ENCODE results near the gene ZNF133. TPM values are rescaled to one million over a fixed set of nuclear protein-coding genes. Genes with fewer than 3 reads are reported as not detected.

The ZNF133 gene
- total RNA-seq, 1 donor from 2014 or later = 0.85 TPM

DNA sequence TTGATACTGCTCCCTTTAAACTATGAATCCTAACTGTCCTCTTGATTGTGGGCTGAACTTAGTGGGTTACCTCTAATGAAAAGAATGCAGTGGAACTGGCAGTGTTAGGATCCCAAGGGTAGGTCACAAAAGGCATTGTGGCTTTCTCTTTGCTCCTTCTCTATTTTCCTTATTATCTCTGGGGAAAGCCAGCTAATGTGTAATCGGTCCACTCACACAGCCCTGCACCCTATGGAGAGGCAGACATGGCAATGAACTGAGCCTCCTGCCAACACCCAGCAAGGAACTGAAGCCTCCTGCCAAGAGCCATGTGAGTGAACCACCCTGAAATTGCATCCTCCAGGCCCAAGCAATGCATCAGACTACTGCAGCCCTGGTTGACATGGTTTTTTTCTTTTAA is 24.6 kb upstream of the ZNF133 start:
- no peaks in the 10 kb centered on the region for H3K27me3 ChIP-seq
- no peak overlapping the region for H3K27ac ChIP-seq
- TF ChIP-seq, protein P1, sequence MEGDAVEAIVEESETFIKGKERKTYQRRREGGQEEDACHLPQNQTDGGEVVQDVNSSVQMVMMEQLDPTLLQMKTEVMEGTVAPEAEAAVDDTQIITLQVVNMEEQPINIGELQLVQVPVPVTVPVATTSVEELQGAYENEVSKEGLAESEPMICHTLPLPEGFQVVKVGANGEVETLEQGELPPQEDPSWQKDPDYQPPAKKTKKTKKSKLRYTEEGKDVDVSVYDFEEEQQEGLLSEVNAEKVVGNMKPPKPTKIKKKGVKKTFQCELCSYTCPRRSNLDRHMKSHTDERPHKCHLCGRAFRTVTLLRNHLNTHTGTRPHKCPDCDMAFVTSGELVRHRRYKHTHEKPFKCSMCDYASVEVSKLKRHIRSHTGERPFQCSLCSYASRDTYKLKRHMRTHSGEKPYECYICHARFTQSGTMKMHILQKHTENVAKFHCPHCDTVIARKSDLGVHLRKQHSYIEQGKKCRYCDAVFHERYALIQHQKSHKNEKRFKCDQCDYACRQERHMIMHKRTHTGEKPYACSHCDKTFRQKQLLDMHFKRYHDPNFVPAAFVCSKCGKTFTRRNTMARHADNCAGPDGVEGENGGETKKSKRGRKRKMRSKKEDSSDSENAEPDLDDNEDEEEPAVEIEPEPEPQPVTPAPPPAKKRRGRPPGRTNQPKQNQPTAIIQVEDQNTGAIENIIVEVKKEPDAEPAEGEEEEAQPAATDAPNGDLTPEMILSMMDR (IDR thresholded peaks at IDR 0.05) = no peak
- H3K9me3 ChIP-seq = no peaks in the 10 kb centered on the region
- intact Hi-C loops (cut with DNase I) = no loop called here
- no peak for DNase-seq (ENCODE audit: low spot score in 2 of 2)
- no peak overlapping the region for H3K4me3 ChIP-seq
- H3K36me3 ChIP-seq = no peaks in the 10 kb centered on the region
- H3K4me1 ChIP-seq = no peaks in the 10 kb centered on the region

DNA sequence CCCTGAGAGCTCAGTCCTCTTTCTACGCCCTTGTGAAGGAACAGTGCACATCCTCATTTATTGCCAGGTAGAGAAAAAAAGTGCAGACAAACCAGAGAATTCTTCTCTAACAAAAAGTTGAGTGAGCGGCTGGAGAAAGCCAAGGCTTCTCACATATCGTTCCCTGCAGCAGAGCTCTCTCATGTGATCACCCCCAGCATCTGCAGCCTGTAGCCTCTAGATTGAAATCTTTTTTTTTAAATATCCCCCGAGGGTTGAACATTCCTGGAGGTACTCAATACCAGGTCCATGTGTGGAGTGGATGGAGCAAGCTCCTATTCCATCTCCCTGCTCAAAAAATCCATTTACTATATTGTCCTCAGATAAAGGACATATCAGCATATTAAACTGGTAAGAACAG is 22.9 kb upstream of the ZNF133 start:
- no peaks in the 10 kb centered on the region for H3K4me1 ChIP-seq

GRCh38 chr20:18266282-18266681 is 22.0 kb upstream of the ZNF133 start:
- no peaks in the 10 kb centered on the region for H3K4me1 ChIP-seq
- intact Hi-C loops (cut with DNase I) = no loop called here
- no peaks in the 10 kb centered on the region for H3K27me3 ChIP-seq
- H3K4me3 ChIP-seq = no peak overlapping the region
- H3K27ac ChIP-seq = no peak overlapping the region
- no peaks in the 10 kb centered on the region for H3K36me3 ChIP-seq
- H3K9me3 ChIP-seq = no peaks in the 10 kb centered on the region
- no peak for DNase-seq (ENCODE audit: low spot score in 2 of 2)
- TF ChIP-seq, protein P1 (IDR thresholded peaks at IDR 0.05) = no peak

More for the DNA sequence above, 22.9 kb upstream of the ZNF133 start:
- intact Hi-C loops (cut with DNase I) = no loop called here
- TF ChIP-seq, protein P1 (IDR thresholded peaks at IDR 0.05) = no peak
- Histone ChIP-seq H3K27ac (no peak overlapping the region), H3K27me3 (no peaks in the 10 kb centered on the region), H3K9me3 (no peaks in the 10 kb centered on the region), H3K4me3 (no peak overlapping the region), H3K36me3 (no peaks in the 10 kb centered on the region)
- no peak for DNase-seq (ENCODE audit: low spot score in 2 of 2)

DNA sequence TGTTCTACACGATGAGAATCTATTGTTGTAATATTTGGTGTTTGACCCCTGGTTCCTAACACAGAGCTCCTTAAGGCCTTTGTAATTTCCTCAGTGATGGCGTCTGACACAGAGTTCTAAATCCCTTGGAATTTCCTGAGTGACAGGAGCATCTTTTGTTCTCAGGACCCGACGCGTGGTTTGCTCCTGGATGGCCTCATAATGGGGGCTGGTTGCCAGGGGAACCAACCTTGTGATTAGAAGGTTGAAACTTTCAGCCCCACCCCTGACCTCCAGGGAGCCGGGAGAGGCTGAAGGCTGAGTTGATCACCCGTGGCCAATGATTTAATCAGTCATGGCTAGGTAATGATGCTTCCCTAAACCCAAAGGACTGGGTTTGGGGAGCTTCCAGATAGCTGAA is 20.5 kb upstream of the ZNF133 start:
- no peak overlapping the region for H3K27ac ChIP-seq
- no peaks in the 10 kb centered on the region for H3K27me3 ChIP-seq
- no peaks in the 10 kb centered on the region for H3K4me1 ChIP-seq
- H3K36me3 ChIP-seq = no peaks in the 10 kb centered on the region
- no peaks in the 10 kb centered on the region for H3K9me3 ChIP-seq
- TF ChIP-seq, protein P1 (IDR thresholded peaks at IDR 0.05) = no peak
- no peak overlapping the region for H3K4me3 ChIP-seq
- intact Hi-C loops (cut with DNase I) = no loop called here
- no peak for DNase-seq (ENCODE audit: low spot score in 2 of 2)

DNA sequence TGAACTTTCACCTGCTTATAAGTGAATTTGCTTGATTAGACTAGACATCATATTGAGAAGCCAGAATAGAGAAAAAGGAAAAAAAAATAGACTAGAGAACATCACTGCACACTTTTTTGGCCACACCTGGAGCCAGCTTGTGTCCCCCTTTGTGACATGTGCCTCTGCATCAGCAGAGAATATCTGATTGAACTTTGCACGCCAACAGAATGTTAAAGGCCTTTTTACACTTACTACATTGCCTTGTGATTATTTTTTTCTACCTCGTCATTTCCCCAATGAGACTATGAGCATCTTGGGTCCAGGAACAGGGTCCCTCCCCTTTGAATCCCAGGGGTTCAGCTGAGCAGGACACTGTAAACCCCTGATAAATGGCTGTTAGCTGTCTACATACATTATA is 17.2 kb upstream of the ZNF133 start:
- no peaks in the 10 kb centered on the region for H3K27me3 ChIP-seq
- TF ChIP-seq, protein P1 (IDR thresholded peaks at IDR 0.05) = no peak
- no peaks in the 10 kb centered on the region for H3K4me1 ChIP-seq
- no peaks in the 10 kb centered on the region for H3K9me3 ChIP-seq
- no peak for DNase-seq (ENCODE audit: low spot score in 2 of 2)
- H3K27ac ChIP-seq = no peak overlapping the region
- intact Hi-C loops (cut with DNase I) = no loop called here
- no peak overlapping the region for H3K4me3 ChIP-seq
- no peaks in the 10 kb centered on the region for H3K36me3 ChIP-seq

DNA sequence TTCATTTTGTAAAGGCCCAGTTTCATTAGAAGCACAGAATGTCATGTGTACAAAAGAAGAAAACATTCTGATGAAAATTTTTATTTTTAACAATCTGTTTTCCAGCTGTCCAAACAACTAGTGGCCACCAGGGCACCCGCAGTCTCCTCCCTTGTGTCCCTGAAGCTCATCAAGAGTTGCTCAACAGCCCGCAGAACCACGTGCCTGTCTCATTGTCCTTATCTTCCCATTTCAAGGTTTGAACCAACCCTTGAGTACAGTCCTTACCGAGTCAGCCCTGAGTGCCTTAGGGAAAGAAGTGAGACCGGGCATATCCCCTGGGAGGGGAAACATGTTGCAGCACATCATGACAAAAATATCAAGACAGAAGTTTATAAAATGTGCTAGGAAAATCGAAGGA is 15.9 kb upstream of the ZNF133 start:
- TF ChIP-seq, protein P1 (IDR thresholded peaks at IDR 0.05) = no peak
- intact Hi-C loops (cut with DNase I) = no loop called here
- Histone ChIP-seq H3K27ac (no peak overlapping the region), H3K4me3 (no peak overlapping the region), H3K36me3 (no peaks in the 10 kb centered on the region), H3K9me3 (no peaks in the 10 kb centered on the region), H3K4me1 (no peaks in the 10 kb centered on the region), H3K27me3 (no peaks in the 10 kb centered on the region)
- DNase-seq (ENCODE audit: low spot score in 2 of 2) = no peak

Data from ascending aorta (tissue), 2 donors.